Right forelimb (tissue), 1 donor: Measurements from ENCODE around the gene ITK.

Experiments used
- DNase-seq: peaks from one replicate; pipeline ENCODE4 v3.0.0-alpha.2; 2018

ITK gene

GRCh38 chr5:157180374-157181264 lies at the start of gene ITK:
Gene ITK (plus strand): TSS chr5:157180840. CDS start chr5:157180978, 138 bp downstream.
- no peak for DNase-seq

DNA sequence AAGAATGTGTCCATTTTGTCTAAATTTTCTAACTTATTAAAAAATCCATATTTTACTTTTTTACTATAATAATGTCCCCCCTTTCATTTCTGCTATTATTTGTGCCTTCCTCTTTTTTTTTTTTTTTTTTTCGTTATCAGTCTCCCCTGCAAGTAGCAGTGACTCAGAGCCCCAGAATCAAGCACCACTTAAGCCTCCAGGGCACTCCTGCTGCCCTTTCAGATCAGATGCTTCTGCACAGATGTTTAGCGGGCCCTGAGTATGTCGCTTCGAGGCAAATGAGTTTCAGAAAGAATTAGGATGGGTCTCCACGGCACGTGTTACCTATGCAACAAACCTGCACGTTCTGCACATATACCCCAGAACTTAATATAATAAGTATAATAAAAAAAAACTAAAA lies 49.7 kb upstream of the ITK start:
- no peak for DNase-seq

GRCh38 chr5:157132281-157132612 lies 48.4 kb upstream of the ITK start:
- no peak for DNase-seq

DNA sequence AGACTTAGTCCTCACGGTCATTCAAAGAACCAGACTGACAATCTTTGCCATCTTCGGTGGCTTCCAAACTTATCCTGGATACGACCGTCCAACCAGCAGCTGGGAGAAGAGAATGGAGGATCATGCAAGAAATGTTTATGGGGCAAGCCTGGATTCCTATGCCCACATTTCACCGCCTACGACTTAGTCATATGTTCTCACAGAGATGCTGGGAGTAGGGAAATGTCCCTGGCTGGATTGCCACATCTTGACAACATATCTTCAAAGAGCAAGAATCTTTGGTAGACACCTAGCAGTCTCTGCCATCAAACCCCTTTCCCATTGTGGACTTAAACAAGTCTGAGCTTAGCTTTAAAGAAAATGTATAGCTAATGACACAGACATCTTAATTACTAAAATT lies 42.9 kb upstream of the ITK start:
- DNase-seq = no peak

DNA sequence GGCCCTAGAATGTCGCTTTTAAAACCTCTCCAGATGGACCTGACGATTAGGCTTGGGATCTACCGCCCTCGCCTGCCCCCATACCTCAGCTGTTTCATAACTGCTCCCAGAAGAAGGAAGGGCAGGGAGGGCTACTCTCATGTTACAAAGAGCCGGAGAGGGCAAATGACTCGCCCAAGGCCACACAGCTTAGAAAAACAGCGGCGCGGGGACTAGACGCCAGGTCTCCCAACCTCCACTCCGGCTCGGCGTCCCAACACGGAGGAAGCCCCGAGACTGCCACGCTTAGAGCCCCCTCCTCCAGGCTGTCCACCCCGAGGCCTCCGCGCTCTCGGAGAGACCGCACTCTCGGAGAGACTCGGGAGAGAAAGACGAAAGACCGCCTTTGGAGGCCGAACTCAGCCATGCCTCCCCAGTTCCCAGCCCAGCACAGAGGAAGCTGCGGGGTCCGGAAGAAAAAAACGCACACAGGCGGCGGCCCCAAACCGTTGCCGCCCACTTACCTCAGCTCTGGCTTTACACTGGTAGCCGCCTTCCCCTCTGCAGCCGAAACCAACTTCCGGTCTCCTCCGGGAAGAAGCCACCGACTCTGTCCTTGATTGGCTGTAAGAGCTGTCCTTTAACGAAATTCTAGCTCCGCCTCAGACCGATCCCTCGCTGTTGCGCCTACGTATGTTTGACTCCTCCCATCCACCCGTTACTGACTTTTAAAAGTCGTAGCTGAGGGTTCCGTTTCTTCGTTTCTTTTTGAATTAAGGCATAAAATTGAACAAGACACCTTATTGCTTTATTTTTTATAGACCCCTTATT lies 38.1 kb upstream of the ITK start, which contains the start of gene MED7:
Gene MED7 (minus strand): TSS at position 549 of the 810 bp plus-strand sequence. CDS start 3,434 bp downstream, outside the sequence.
- DNase-seq = peak; percentile 91

DNA sequence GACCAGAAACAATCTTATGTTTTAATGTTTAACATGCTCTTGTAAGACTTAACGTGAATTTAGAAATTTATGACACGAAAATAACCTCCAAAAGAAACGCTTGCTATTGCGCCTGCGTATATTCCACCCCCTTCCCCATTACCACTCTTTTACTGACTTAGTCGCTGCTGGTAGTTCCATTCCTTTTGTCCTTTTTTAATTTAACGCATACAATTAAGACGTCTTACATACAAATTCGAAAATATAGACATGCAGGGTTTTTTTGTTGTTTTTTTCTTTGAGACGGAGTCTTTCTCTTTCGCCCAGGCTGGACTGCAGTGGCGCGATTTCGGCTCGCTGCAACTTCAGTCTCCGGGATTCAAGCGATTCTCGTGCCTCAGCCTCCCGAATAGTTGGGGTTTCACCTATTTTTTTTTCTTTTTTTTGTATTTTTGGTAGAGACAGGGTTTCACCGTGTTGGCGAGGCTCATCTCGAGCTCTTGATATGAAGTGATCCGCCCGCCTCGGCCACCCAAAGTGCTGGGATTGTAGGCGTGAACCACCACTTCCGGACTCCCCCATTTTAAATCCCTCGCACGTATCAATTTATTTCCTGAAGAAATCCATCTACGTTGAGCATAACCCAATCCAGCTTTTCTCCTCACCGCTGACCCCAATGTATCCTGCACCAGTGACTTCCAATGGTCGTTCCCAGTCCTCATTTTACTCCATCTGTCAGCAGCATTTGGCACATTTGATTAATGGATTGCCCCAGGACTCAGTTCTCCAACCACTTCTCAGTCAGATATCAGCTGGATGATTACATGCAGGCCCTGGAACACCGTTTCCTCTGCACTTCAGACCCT lies 37.3 kb upstream of the ITK start:
- DNase-seq = peak; percentile 70

DNA sequence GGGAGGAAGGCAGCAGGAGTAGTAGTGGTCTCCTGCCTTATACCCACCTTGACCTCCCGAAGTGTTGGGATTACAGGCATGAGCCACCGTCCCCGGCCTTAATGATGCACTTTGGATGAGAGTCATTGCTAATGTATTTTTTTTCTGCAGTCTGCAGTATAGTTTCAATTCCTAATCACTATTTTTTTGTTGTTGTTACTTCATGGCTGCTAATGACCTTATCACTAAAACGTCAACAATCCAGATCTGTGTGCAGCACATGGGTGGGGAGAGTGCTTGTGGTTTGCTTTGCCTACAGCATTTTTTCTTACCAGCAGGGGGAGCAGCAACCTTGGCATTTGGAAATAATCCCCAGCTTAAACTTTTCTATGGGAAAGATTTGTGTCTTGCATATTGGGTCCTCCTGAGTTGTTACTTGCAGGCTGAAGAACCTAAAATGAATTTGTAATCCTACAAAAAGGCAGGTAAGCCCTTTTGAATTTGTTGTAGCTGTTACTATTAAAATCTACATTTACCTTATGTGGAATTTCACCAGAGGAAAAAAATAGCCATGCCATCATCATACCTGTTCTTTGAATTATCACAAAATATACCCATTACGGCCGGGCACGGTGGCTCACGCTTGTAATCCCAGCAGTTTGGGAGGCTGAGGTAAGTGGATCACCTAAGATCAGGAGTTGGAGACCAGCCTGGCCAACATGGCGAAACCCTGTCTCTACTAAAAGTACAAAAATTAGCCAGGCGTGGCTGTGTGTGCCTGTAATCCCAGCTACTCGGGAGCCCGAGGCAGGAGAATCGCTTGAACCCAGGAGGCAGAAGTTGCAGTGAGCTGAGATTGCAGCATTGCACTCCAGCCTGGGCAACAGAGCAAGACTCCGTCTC lies 31.7 kb upstream of the ITK start:
- DNase-seq = peak; percentile 76

GRCh38 chr5:157150995-157151394 lies 29.6 kb upstream of the ITK start:
- no peak for DNase-seq

GRCh38 chr5:157155297-157155696 lies 25.3 kb upstream of the ITK start:
- DNase-seq = no peak

- no peak for DNase-seq
Observed at GRCh38 chr5:157157293-157157891, 23.2 kb upstream of the ITK start.

DNA sequence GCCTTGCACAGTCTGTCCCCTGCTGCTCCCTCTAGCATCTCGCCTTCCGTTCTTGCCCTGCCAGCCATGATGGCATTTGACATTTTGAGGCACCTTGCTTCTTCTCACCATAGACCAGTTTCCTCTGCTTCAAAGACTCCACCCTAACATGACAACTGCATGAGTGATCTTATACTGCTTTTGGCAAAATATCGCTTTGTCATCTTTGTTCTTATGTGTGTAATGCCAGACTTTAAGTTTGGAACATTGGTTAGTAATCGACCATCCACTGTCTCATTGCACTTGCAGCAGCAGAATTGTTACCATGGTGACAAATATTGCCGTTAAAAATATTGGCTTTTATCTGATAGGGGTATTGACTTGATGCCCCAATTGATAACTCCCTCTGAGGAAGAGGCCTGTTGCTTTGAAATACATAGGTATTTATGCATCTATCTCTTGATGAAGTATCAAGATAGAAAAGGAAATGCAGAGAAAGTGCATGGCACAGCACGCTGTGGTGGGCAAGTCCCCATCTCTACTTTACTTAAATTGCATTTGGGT lies 21.4 kb upstream of the ITK start:
- DNase-seq = no peak

GRCh38 chr5:157160001-157160400 lies 20.6 kb upstream of the ITK start:
- DNase-seq = no peak

DNA sequence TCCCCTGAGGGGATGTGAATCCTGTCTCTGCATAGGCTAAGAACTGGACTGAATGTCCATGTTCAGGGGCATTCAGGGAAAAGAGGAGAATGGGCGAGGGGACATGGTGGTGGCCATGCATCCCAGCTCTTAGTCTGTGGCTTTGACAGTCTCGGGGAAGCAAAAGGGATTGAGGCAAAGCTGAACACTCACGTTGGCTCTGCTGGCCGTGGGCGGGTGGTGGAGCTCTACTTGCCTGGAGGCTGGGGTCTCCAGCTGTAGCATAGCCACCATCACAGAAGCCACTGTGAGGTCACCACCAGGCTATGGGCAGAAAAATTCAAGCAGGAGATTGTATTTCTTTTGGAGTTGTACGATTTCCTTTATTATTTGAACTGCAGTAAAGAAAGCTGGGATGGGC lies 18.6 kb upstream of the ITK start:
- DNase-seq = no peak

GRCh38 chr5:157162919-157163510 lies 17.6 kb upstream of the ITK start:
- DNase-seq = no peak

DNA sequence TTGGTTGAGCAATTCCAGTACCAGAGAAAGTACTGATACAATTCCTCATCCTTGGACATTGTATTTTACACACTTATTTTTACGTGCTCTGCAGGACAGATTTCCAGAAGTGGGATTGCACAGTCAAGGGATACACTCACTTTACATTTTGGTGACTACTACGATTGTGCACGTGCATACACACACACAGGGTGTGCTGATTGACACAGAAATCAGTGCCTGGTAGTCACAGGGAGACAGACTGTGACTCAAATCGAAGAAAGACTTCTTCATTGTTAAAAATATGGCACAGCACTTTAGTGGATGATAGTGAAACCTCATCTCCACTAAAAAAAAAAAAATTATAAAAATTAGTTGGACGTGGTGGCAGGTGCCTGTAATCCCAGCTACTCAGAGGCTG lies 16.1 kb upstream of the ITK start:
- DNase-seq = no peak

GRCh38 chr5:157165261-157165660 lies 15.4 kb upstream of the ITK start:
- no peak for DNase-seq

DNA sequence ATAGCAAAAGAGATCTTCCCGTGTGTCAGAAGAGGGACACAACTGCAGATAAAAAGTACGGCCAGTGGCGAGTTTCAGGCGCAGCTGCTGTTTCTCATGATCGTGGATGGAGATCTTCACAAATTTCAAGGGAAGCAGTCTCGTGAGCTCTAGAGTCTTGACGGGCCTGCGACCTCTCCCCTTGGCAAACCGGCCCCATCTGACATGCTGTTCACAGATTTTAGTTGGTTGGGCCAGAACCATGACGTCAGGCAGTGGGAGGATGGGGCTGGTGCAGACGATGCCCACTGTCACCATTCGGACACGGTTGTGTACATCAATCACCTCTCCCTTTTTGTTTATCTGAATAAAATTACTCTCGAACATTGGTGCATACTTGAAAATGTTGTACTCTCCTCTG lies 15.0 kb upstream of the ITK start:
- DNase-seq = no peak

DNA sequence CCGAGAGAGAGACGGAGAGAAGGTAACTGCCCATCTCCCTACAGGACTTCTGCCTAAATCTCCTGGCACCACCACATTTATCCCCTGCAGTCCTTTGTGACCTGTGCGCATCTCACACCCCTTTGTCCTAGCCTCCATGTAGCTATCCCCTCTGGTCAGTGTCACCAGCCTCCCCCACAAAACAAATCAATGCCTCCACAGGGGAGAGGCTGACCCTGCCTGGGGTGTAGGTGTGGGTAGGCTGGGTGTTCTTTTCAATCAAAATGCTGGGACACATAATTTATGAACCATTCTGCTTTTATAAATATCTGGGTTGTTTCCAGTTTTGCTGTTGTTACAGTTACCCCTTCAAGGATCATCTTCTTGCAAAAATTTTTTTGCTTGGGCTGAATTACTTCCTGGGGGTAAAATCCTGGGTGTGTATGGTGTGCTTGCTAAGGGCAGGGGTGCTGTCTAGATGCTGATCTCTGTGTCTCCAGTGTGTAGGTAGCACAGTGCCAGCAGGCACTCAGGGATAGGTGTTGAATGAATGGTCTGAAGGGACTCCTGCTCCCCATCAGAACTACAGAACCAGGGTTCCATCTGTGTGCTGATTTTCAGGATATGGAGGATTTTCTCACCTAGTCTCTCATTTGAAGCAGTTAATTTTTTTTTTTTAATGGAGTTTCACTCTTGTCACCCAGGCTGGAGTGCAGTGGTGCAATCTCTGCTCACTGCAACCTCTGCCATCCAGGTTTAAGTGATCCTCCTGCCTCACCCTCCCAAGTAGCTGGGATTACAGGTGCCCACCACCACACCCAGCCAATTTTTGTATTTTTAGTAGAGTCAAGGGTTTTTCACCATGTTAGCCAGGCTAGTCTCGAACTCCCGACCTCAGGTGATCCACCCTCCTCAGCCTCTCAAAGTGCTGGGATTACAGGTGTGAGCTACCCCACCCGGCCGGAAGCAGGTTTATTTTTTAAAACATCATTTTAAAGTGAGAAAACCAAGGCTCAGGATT lies 14.1 kb upstream of the ITK start, which contains the start of gene GARIN3:
Gene GARIN3 (minus strand): TSS at position 51 of the 1,000 bp plus-strand sequence. CDS start 96 bp downstream, outside the sequence.
- no peak for DNase-seq

GRCh38 chr5:157167214-157167621 lies 13.4 kb upstream of the ITK start:
- DNase-seq = no peak
